OCI-LY3 (cell line): Measurements from ENCODE around the gene NES.

ENCODE experiments used
- H2AFZ ChIP-seq: fragments of 200-600, 300-600 bp; shearing (Covaris generic); 2 replicates; pipeline ENCODE4 v1.6.0; 2014; ENCODE audit warnings: antibody characterized with exemption, low read depth, low read length
- H3K27ac ChIP-seq: fragments of 200-600, 300-600 bp; sonication (generic); 2 replicates; pipeline ENCODE4 v1.5.1; 2014; ENCODE audit warnings: mild to moderate bottlenecking, low read length, moderate library complexity, mixed read lengths
- H3K27me3 ChIP-seq: fragments of 200-600, 300-600 bp; sonication (generic); 2 replicates; pipeline ENCODE4 v1.6.1; 2014; ENCODE audit warnings: low read depth, low read length, mixed read lengths
- H3K36me3 ChIP-seq: fragments of 200-600, 300-600 bp; sonication (generic); replicated peaks from 2 replicates; pipeline ENCODE3; 2014; ENCODE audit warnings: low read depth, low read length, mixed read lengths
- H3K4me1 ChIP-seq: fragments of 300-600, 200-600 bp; sonication (generic); 2 replicates; pipeline ENCODE4 v1.6.1; 2014; ENCODE audit warnings: low read length, mixed read lengths
- H3K4me2 ChIP-seq: fragments of 200-600, 300-600 bp; sonication (generic); 2 replicates; pipeline ENCODE4 v1.6.1; 2014; ENCODE audit warnings: low read length, mixed read lengths
- H3K4me3 ChIP-seq: fragments of 300-600, 200-600 bp; sonication (generic); 2 replicates; pipeline ENCODE4 v1.5.1; 2014; ENCODE audit warnings: antibody characterized with exemption, mild to moderate bottlenecking, low read length, moderate library complexity
- H3K79me2 ChIP-seq: fragments of 300-600, 200-600 bp; shearing (Covaris generic); 2 replicates; pipeline ENCODE4 v1.6.1; 2014; ENCODE audit warnings: mild to moderate bottlenecking, low read length, mixed read lengths
- H3K9ac ChIP-seq: fragments of 300-600, 200-600 bp; shearing (Covaris generic); 2 replicates; pipeline ENCODE4 v1.6.0; 2014; ENCODE audit warnings: mild to moderate bottlenecking, low read length, moderate library complexity
- H3K9me3 ChIP-seq: fragments of 200-600, 300-600 bp; shearing (Covaris generic); 2 replicates; pipeline ENCODE4 v1.6.1; 2014; ENCODE audit warnings: low read length, mixed read lengths; ENCODE audit not compliant: insufficient read depth
- H4K20me1 ChIP-seq: fragments of 200-600, 300-600 bp; sonication (generic); 2 replicates; pipeline ENCODE4 v1.6.1; 2016; ENCODE audit warnings: low read length, mixed read lengths; ENCODE audit not compliant: insufficient read depth
- CTCF ChIP-seq: fragments of 200-600, 300-600 bp; sonication (generic); IDR thresholded peaks from 2 replicates; pipeline ENCODE4 v1.5.1; 2014; ENCODE audit warnings: antibody characterized with exemption, low read length, low read depth
- EZH2phosphoT487 ChIP-seq: fragments of 200-600 bp; shearing (Covaris generic); IDR thresholded peaks from 2 replicates; pipeline ENCODE4 v1.6.1; 2018; ENCODE audit warnings: antibody characterized with exemption, mixed run types, low read depth

Gene NES

DNA sequence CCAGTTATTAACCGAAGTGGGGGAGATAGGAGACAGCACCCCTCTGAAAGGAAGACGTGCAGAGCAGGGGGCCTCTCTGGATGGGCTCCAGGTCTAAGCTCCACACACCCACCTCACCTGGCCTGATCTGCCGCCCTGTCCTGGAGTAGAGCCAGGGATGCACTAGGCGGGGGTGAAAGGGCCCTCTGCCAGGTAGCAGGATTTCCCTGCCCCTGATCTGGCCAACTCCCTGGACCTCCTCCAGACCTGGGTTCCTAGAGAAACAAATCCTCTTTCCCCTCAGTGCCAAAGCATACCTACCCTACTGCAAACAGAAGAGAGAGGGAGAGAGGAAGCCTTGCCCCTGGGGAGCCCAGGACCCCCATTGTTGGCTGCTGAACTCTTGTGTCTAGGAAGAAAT lies 26.1 kb upstream of the NES start:
- H4K20me1 ChIP-seq, result no peaks in the 10 kb centered on the region
- no peak overlapping the region for H2AFZ ChIP-seq
- TF ChIP-seq CTCF (no peak), EZH2phosphoT487 (no peak)
- no peaks in the 10 kb centered on the region for H3K9me3 ChIP-seq
- H3K4me1 ChIP-seq, result peaks cover 10% of the 10 kb centered on the region; the same call in 1 of the 2 replicates
- no peak overlapping the region for H3K9ac ChIP-seq
- H3K4me3 ChIP-seq, result no peak overlapping the region
- no peaks in the 10 kb centered on the region for H3K36me3 ChIP-seq
- H3K79me2 ChIP-seq, result no peaks in the 10 kb centered on the region
- H3K27me3 ChIP-seq, result peaks cover 21% of the 10 kb centered on the region
- H3K27ac ChIP-seq, result no peak overlapping the region
- no peak overlapping the region for H3K4me2 ChIP-seq

DNA sequence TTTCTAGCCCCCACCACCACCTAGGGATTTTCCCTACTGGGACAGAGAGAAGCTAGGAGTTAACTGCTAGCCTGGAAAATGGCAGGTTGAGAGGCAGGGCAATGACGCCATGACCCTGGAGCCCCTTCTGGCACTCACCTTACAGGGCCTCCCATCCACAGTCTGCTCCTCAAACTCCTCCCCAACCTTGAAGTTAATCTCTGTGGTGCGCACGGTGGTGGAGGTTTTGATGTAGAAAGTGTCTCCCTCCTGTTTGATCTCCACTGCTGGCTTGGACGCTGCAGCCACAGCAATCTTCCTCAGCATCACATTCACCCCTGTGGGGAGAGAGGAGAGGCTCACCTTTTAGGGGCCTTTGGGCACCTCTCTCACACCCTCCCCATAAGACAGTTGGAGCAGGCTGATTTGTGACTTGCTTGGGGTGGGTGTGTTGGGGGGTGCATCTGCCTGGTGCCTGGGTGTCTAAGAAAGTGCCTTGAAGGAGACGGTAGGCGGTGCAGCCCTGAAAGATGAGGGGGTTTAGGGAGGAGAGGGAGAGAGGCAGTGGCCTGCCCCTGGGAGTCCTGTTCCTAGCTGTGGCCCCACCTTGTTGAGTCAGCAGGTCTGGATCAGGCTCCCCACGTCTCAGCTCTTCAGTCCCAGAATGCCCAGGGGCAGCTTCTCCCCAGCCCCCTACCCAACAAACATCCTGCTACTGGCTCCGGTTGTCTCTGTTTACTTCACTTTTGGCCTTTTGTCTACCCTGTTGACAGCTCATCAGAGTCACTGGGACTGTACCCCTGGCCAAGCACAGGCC lies 23.7 kb upstream of the NES start:
- Histone ChIP-seq H3K27me3 (peaks cover 18% of the 10 kb centered on the region), H3K4me1 (peaks cover 5% of the 10 kb centered on the region; the same call in 1 of the 2 replicates), H3K27ac (no peak overlapping the region)

DNA sequence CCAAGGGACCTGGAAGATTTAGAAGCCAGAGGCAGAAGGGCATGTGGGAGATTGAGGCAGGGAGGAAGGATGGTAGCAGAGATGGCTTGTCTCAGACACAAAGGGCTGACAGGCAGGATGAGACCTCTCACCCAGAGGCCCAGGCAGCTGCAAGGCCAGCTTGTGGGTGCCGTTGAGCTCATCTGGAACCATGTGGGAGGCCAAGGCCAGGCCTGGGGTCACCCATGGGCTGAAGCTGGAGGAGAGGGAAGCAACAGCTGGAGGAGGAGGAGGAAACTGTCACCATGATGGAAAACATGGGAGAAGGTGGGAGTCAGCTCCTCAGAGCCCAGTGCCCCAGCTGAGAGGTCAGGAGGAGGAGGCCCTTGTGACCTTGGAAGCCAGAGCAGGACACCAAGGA lies 21.8 kb upstream of the NES start:
- no peak overlapping the region for H3K4me2 ChIP-seq
- H3K9ac ChIP-seq, result no peak overlapping the region
- no peaks in the 10 kb centered on the region for H4K20me1 ChIP-seq
- no peaks in the 10 kb centered on the region for H3K4me1 ChIP-seq
- H3K9me3 ChIP-seq, result no peaks in the 10 kb centered on the region
- no peaks in the 10 kb centered on the region for H3K79me2 ChIP-seq
- H3K4me3 ChIP-seq, result no peak overlapping the region
- peaks cover 14% of the 10 kb centered on the region for H3K27me3 ChIP-seq
- no peaks in the 10 kb centered on the region for H3K36me3 ChIP-seq
- TF ChIP-seq EZH2phosphoT487, result no peak
- H2AFZ ChIP-seq, result no peak overlapping the region
- no peak overlapping the region for H3K27ac ChIP-seq

More for the DNA sequence above, 23.7 kb upstream of the NES start:
- Histone ChIP-seq H3K9ac (no peak overlapping the region), H2AFZ (no peak overlapping the region), H3K9me3 (no peaks in the 10 kb centered on the region), H3K79me2 (no peaks in the 10 kb centered on the region), H3K36me3 (no peaks in the 10 kb centered on the region), H3K4me3 (no peak overlapping the region), H4K20me1 (no peaks in the 10 kb centered on the region), H3K4me2 (no peak overlapping the region)
- TF ChIP-seq EZH2phosphoT487, result no peak
- no peak for TF ChIP-seq CTCF

DNA sequence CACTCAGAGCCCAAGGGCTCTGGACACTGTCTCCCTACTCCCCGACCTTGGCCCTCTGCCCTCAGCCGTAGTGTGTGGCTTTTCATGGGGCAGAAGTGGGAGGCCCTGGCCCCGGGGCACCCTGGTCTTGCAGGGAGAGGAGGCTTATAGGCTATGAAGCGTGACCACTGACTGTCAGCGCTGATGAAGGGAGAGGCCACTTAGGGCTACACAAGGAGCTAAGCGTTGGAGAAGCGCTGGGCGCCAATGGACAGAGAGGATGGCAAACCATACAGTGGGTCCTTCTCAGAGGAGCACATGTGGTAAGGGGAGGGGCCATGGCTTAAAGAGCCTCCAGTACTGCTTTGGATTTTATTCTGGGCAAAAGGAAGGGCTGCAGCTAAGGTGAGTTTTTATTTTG lies 20.3 kb upstream of the NES start:
- no peak for TF ChIP-seq EZH2phosphoT487
- TF ChIP-seq CTCF, result no peak
- H4K20me1 ChIP-seq, result no peaks in the 10 kb centered on the region
- no peak overlapping the region for H3K27ac ChIP-seq
- H3K9ac ChIP-seq, result no peak overlapping the region
- peaks cover 21% of the 10 kb centered on the region for H3K27me3 ChIP-seq
- H3K9me3 ChIP-seq, result no peaks in the 10 kb centered on the region
- no peaks in the 10 kb centered on the region for H3K36me3 ChIP-seq
- no peaks in the 10 kb centered on the region for H3K79me2 ChIP-seq
- no peak overlapping the region for H3K4me2 ChIP-seq
- H2AFZ ChIP-seq, result no peak overlapping the region
- no peak overlapping the region for H3K4me3 ChIP-seq
- H3K4me1 ChIP-seq, result peaks cover 6% of the 10 kb centered on the region; the same call in 1 of the 2 replicates
